ENCODE measurements around the gene IMPG2.

IMPG2 gene

GRCh38 chr3:101273156-101273555 is 47.2 kb downstream of the IMPG2 start:
- no peak for DNase-seq

- no peak for DNase-seq
These were observed 48.6 kb downstream of the IMPG2 start for GRCh38 chr3:101271728-101272127.

GRCh38 chr3:101270149-101270548 is 50.2 kb downstream of the IMPG2 start:
- DNase-seq: no peak

GRCh38 chr3:101268971-101269671 is 51.3 kb downstream of the IMPG2 start:
- no peak for DNase-seq

DNA sequence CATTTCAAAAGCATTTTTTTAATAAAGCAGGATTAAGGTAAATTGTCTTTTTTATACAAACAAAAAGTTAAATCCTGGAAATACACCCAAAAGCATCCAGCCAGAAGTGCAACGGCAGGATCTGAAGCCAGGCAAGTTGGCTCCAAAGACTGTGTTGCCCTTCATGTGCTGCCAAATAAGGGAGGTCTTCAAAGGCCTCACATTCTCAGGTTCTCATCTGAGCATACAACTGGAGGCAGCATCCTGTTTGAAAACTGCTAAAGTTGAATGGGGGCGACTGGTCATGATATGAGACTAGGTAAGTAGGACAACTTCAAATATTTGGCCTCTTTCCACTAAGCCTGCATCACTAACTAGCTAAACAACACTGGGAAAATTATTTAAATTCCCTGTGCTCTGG is 52.2 kb downstream of the IMPG2 start:
- no peak for DNase-seq

DNA sequence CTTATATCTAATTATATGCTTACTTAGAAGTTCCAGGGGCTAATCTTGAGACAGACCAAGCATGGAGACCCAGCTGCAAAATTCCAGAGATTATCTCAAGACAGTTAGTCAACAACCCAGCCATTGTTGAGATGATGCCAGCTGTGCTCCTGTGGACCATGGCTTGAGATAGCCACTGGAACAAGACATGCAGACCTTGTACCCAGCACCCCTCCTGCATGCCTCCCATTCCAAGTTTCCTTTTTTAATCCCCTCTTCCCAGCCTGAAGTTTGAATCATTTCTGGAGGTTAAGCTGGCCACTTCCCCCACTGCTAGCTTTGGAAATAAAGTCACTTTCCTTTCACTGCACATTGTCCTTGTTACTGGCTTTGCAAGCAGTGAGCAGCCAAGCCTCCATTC is 53.8 kb downstream of the IMPG2 start:
- no peak for DNase-seq

DNA sequence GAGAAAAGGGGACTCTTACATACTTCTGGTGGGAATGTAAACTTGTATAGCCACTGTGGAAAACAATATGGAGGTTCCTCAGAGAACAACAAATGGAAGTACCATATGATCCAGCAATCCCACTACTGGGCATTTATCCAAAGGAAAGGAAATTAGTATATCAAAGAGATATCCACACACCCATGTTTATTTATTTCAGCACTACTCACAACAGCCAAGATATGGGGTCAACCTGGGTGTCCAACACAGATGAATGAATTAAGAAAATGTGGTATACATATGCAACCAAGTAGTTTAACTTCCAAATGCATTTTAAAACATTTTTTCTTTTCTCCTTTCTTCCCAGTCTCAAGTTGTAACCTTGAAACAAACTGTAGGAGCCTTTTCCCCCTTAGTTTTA is 54.3 kb downstream of the IMPG2 start:
- no peak for DNase-seq

DNA sequence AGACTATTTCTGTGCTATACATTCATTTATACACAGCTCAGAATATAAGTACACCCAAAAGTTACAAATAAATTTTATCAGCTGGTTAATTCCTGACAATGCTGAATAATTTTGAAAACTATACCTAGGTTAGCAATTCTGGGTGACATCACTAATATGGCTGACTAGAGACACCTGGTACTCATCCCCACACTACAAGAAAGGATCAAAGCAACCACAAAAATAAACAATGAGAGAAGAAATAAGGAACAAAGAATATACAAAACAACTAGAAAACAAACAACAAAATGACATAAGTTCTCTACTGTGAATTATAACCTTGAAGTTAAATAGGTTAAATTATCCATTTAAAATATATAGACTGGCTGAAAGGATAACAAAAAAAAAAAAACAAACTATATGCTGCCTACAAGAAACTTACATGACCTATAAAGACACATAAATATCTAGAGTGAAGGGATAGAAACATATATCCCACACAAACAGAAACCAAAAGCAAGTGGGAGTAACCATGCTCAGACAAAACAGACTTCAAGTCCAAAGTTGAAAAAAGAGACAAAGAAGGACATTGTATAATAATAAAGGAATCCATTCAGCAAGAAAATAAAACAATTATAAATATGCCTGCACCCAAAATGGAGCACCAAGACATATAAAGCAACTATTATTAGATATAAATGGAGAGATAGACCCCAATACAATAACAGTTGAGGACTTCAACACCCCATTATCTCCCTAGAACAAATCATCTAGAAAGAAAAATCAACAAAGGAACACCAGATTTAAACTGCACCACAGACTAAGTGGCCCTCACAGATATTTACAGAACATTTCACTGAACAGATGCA is 57.8 kb downstream of the IMPG2 start:
- DNase-seq: peak in 1 of 2 experiments; percentile 40

- no peak for DNase-seq
These were observed 58.9 kb downstream of the IMPG2 start for GRCh38 chr3:101261506-101261905.

DNA sequence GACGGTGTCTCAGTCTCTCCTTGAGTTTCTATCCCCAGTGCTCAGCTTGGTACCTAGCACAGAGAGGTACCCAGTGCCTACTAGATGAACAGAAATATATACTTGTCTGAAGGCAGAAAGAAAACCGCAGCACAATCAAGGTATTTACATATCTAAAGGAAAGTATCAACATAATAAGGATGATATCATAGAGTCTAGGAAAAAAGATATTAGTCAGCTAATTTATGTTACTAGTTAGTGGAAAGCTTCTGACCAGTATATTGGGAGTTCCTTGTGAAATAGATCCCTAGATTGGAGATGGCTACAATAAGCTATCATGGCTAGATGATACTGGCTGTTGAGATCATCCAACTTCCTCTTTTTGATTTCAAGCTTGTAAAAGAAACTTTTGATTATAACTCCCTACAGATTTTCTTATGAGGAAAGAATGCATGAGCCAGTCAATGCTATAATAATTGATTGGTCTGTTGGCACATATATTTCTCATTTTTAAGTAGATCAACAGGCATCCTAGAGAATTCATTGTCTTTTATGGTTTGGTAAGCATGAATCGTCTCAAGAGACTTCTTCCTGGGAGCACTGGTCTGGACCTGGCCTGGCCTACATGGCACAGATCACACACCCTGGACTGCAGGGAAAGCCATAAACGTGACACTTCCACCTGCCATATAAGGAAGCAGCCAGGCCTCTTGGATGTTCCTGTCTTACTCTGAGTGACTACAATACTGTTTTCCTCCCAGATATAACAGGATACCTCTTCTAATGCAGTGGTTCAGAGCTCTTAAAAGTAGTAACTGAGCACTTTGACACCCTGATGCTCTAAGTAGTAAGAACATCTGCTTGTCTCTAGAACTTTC is 60.7 kb downstream of the IMPG2 start:
- DNase-seq: no peak

- no peak for DNase-seq
These were observed 63.9 kb downstream of the IMPG2 start for GRCh38 chr3:101256511-101256910.

DNA sequence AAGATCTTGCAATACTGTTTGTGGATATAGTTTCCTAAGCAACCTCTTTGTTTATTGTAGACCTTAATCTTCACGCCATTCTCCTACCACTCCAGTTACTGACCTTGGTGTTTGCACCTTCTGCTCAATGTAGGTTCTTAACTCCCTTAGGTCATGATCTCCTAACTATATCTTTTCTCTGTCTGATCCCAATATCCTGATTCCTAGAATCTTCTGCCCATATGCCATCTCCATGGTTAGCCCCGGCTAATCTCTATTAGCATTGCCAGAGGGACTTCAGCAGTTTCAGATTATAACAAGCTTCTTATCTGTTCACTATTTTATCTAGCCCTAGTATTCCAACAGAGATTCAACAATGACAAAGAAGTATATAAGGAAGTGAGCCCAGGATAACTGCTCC is 64.9 kb downstream of the IMPG2 start:
- no peak for DNase-seq

- no peak for DNase-seq
These were observed 67.0 kb downstream of the IMPG2 start for GRCh38 chr3:101253396-101253795.

DNA sequence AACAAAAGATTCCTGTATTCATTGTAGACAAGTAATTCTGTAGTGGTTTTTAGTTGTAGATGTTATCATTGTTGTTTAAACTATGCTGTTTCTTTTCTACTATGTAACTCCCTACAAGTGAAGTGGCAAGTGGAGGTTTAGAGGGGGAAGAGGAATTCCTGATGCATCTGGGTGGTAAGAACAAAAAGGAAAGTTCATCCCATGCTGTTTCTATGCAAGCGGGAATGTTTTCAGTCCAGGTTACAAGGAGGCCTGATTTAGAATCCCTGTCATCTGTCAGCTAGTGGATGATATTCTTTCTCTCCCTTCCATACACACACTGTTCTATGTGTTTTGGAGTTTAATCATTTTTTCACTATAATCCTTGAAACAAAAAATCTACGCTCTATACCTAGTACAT is 67.4 kb downstream of the IMPG2 start:
- no peak for DNase-seq

DNA sequence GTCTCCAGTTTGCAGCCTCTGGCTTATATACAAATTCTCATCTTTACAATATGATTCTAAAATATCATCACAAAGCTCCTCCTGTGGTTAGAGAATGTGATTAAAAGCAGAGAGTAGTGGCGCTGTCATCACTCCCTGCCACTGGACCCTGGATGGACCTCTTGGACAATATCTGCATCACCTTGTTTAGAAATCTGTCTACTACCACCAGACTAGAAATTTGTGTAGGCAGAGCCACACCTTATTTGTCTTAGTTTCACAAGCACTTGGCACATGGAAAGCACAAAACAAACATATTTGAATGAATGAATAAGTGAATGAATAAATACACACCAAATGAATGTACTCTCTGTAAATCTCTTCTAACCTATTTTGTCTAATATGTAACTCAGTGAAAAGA is 68.1 kb downstream of the IMPG2 start:
- DNase-seq: no peak

- DNase-seq: no peak
These were observed 68.9 kb downstream of the IMPG2 start for GRCh38 chr3:101251441-101251840.

DNA sequence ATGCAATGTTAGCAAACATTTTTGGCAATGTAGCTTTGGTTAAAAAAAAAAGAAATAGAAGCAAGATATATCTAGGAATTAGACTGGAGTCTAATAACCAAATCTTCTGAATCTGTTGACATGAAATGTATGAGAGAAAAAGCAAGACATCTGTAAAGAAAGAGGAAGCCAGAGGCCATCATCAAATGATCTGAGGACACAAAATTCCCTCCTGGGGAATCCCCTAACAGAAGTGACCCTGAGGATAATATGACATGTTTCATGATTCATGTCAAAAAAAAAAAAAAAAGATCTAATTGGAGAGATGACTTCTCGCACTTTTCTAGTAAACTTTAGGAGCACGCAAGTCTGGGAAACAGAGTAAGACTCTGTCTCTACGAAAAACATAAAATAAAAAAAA is 70.9 kb downstream of the IMPG2 start:
- DNase-seq: no peak

DNA sequence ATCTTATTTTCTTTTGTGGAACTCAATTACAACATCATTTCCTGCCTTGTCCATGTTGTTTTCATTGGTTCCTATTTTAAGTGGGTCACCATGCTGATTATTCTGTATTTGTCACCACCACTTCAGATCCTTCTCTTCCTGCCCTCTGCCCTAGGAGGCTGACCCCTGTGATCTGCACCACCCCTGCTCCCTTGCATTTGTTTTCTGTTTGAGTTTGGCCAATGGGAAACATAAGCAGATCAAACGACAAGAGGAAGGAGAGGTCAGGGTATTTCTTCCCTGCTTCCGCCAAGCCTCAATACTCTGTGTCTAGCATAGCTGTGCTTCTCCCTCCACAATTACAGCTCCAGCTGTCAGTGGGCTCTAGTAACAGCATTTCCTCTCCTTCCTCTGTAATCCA is 71.6 kb downstream of the IMPG2 start:
- DNase-seq: no peak

DNA sequence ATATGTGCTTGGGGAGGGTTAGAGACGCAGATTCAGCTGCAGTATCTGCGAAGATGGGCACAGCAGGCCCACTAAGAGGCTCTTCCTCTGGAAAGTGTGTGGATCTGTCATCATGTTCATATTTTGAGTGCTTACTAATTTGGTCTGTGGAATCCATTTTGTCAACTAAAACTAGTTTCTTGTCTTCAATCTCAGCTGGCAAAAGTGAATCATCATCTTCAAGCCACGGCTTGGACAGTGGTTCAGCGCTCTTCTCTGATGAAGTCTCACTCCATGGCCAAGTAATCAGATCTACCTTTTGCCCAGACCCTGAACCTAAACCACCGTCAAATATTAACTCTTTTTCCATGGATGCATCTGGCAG is 76.2 kb downstream of the IMPG2 start:
- no peak for DNase-seq

- DNase-seq: no peak
These were observed 76.8 kb downstream of the IMPG2 start for GRCh38 chr3:101243285-101244211.

DNA sequence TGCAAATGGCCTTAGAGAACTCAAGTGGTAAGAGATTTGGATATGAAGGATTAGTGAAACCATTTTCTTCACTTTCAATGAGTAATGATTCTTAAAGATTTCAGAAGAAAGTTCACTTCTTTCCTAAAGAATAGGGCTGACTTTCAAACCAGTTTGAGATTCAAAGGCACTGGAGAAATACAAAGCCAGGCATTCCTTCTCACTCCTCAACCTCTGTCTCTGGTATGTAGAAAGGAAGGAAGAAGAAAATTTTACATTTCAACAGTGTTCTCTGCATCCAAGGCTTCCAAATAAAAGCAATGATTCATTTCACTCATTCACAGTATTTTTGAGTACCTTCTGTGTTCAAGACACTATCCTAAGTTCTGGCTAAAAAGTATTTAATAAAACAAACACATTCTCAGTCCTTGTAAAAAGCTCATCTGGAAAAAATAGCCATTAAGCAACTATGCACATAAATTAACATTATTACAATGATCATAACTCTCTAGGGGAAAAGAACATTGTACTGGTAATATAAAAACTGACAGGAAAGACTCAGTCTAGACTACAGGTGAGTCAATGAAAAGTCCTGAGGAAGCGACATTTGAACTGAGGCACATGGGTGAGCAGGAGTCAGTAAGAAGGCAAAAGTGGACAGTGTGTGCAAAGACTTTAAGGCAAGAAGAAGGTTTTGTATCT is 79.5 kb downstream of the IMPG2 start:
- no peak for DNase-seq

- DNase-seq: no peak
These were observed 85.3 kb downstream of the IMPG2 start for GRCh38 chr3:101235048-101235447.

Data from NCI-H1930 (cell line).